GM20000 (cell line): ENCODE measurements around the gene CABLES1.
A peak's percentile ranks its signal among the peaks of the same experiment; 100 is the strongest.

Source experiments
- DNase-seq: peaks from one replicate; pipeline ENCODE4 v3.0.0; 2012; ENCODE audit warnings: low spot score
- TF ChIP-seq, protein P1 (sequence below): IDR thresholded peaks from 2 replicates; pipeline ENCODE4 v1.5.1; 2012; ENCODE audit warnings: mild to moderate bottlenecking, control low read depth; ENCODE audit errors: extremely low read depth, missing control alignments

CABLES1 gene

GRCh38 chr18:23193742-23194141 lies 58.5 kb downstream of the CABLES1 start:
- TF ChIP-seq, protein P1, sequence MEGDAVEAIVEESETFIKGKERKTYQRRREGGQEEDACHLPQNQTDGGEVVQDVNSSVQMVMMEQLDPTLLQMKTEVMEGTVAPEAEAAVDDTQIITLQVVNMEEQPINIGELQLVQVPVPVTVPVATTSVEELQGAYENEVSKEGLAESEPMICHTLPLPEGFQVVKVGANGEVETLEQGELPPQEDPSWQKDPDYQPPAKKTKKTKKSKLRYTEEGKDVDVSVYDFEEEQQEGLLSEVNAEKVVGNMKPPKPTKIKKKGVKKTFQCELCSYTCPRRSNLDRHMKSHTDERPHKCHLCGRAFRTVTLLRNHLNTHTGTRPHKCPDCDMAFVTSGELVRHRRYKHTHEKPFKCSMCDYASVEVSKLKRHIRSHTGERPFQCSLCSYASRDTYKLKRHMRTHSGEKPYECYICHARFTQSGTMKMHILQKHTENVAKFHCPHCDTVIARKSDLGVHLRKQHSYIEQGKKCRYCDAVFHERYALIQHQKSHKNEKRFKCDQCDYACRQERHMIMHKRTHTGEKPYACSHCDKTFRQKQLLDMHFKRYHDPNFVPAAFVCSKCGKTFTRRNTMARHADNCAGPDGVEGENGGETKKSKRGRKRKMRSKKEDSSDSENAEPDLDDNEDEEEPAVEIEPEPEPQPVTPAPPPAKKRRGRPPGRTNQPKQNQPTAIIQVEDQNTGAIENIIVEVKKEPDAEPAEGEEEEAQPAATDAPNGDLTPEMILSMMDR = no peak
- DNase-seq = no peak

- TF ChIP-seq, protein P1 = no peak
- DNase-seq = no peak
Measured at GRCh38 chr18:23194155-23194996, 59.1 kb downstream of the CABLES1 start.

- no peak for DNase-seq
- TF ChIP-seq, protein P1 = no peak
Measured at GRCh38 chr18:23194997-23195957, 60.0 kb downstream of the CABLES1 start.

GRCh38 chr18:23196119-23197007 lies 61.1 kb downstream of the CABLES1 start:
- DNase-seq = peak; percentile 25
- TF ChIP-seq, protein P1 = no peak

GRCh38 chr18:23198217-23198845 lies 63.0 kb downstream of the CABLES1 start:
- TF ChIP-seq, protein P1 = no peak
- no peak for DNase-seq

- DNase-seq = no peak
Measured at GRCh38 chr18:23200756-23201155, 65.5 kb downstream of the CABLES1 start.

More at GRCh38 chr18:23200756-23201155, 65.5 kb downstream of the CABLES1 start:
- TF ChIP-seq, protein P1 = no peak
